SK-N-MC (cell line): Measurements from ENCODE around the gene CDH24.

Experiments
- EZH2 ChIP-seq: fragments of 200-600 bp; sonication (generic); IDR thresholded peaks from one replicate; pipeline ENCODE4 v1.6.1; 2017; ENCODE audit warnings: antibody characterized with exemption
- FOXP2 ChIP-seq: optimal IDR thresholded peaks from 2 replicates; pipeline ENCODE3; 2011; ENCODE audit warnings: mild to moderate bottlenecking, moderate library complexity; ENCODE audit not compliant: insufficient read depth; ENCODE audit errors: extremely low read length, control extremely low read depth
- POLR2AphosphoS5 ChIP-seq: IDR thresholded peaks from 2 replicates; pipeline ENCODE4 v1.6.1; 2012; ENCODE audit warnings: mild to moderate bottlenecking, low read depth, low read length, borderline replicate concordance

GRCh38 chr14:23099212-23099861 is 42.0 kb upstream of the CDH24 start:
- TF ChIP-seq POLR2AphosphoS5: no peak
- no peak for TF ChIP-seq EZH2
- no peak for TF ChIP-seq FOXP2
